DND-41 (cell line): ENCODE data around the gene CHRNA5.
A peak's percentile ranks its signal among the peaks of the same experiment; 100 is the strongest.

Experiments used
- ATAC-seq: fragments of 200-7000 bp; cut with Tn5 transposase; 3 replicates; pipeline ENCODE4 v1.9.1; 2021; ENCODE audit warnings: low read depth; ENCODE audit not compliant: insufficient read depth
- DNase-seq: peaks from one replicate; pipeline ENCODE4 v3.0.0-alpha.2; 2020
- H2AFZ ChIP-seq: 2 replicates; pipeline ENCODE4 v1.6.0; 2012; ENCODE audit warnings: low read depth, low read length
- H3K27ac ChIP-seq: 2 replicates; pipeline ENCODE4 v1.5.1; 2012; ENCODE audit warnings: low read length, inconsistent platforms
- H3K27me3 ChIP-seq: fragments of 200-600 bp; sonication (generic); 2 replicates; pipeline ENCODE4 v1.6.0; 2012; ENCODE audit warnings: low read length, mild to moderate bottlenecking, inconsistent platforms; ENCODE audit not compliant: insufficient read depth, poor library complexity
- H3K36me3 ChIP-seq: 2 replicates; pipeline ENCODE4 v1.5.1; 2012; ENCODE audit warnings: low read length, inconsistent platforms; ENCODE audit not compliant: insufficient read depth
- H3K4me1 ChIP-seq: 2 replicates; pipeline ENCODE4 v1.5.1; 2012; ENCODE audit warnings: mild to moderate bottlenecking, low read length; ENCODE audit not compliant: insufficient read depth
- H3K4me2 ChIP-seq: 2 replicates; pipeline ENCODE4 v1.6.0; 2012; ENCODE audit warnings: mild to moderate bottlenecking, moderate library complexity, low read length, inconsistent platforms; ENCODE audit not compliant: insufficient read depth
- H3K4me3 ChIP-seq, 2 experiments: fragments of 200-600 bp in 1 of 2; shearing (Covaris generic) in 1 of 2; 2 replicates each; pipeline ENCODE4 v1.5.1; 2012 to 2016; ENCODE audit warnings: inconsistent platforms in 2 of 2, low read length in 2 of 2, mild to moderate bottlenecking in 2 of 2, low read depth in 1 of 2, moderate library complexity in 1 of 2
- H3K79me2 ChIP-seq: 2 replicates; pipeline ENCODE4 v1.6.0; 2012; ENCODE audit warnings: low read length, inconsistent platforms; ENCODE audit not compliant: insufficient read depth
- H3K9ac ChIP-seq: 2 replicates; pipeline ENCODE4 v1.6.0; 2012; ENCODE audit warnings: low read depth, mild to moderate bottlenecking, inconsistent platforms, low read length, moderate library complexity
- H3K9me3 ChIP-seq: 2 replicates; pipeline ENCODE4 v1.5.1; 2012; ENCODE audit warnings: low read length, moderate library complexity, mild to moderate bottlenecking, inconsistent platforms; ENCODE audit not compliant: insufficient read depth, severe bottlenecking
- H4K20me1 ChIP-seq: 2 replicates; pipeline ENCODE4 v1.6.0; 2012; ENCODE audit warnings: low read length; ENCODE audit not compliant: insufficient read depth
- CTCF ChIP-seq: IDR thresholded peaks from 2 replicates; pipeline ENCODE4 v1.5.1; 2012; ENCODE audit warnings: borderline replicate concordance, low read length, moderate library complexity, mild to moderate bottlenecking; ENCODE audit not compliant: poor library complexity, severe bottlenecking; ENCODE audit errors: extremely low read depth
- EZH2 ChIP-seq: IDR thresholded peaks from 3 replicates; pipeline ENCODE4 v1.6.1; 2012; ENCODE audit warnings: borderline replicate concordance, low read depth, mild to moderate bottlenecking, moderate library complexity, low read length, inconsistent platforms; ENCODE audit not compliant: severe bottlenecking

Gene CHRNA5

GRCh38 chr15:78620021-78620526 lies 54.8 kb downstream of the CHRNA5 start:
- Histone ChIP-seq H3K79me2 (no peaks in the 10 kb centered on the region), H3K9ac (peak overlapping the region; percentile 35; the same call in 1 of the 2 replicates), H3K4me2 (peak overlapping the region; percentile 59), H4K20me1 (no peaks in the 10 kb centered on the region), H3K27me3 (peaks cover 31% of the 10 kb centered on the region), H3K27ac (no peak overlapping the region), H2AFZ (no peak overlapping the region), H3K36me3 (no peaks in the 10 kb centered on the region), H3K4me3 (peak overlapping the region in 1 of 2 experiments; percentile 42; a peak in 1 of 4 replicates), H3K9me3 (no peaks in the 10 kb centered on the region), H3K4me1 (peaks cover 29% of the 10 kb centered on the region)
- no peak for ATAC-seq
- TF ChIP-seq EZH2 (no peak), CTCF (no peak)
- no peak for DNase-seq

- Histone ChIP-seq H3K4me1 (peaks cover 29% of the 10 kb centered on the region), H3K9me3 (no peaks in the 10 kb centered on the region), H3K79me2 (no peaks in the 10 kb centered on the region), H3K4me2 (peak within 1 kb of the TSS; percentile 59), H3K27ac (no peak within 1 kb of the TSS), H3K27me3 (peaks cover 31% of the 10 kb centered on the region), H2AFZ (no peak within 1 kb of the TSS; the same call in 1 of the 2 replicates), H3K9ac (peak within 1 kb of the TSS; percentile 35; the same call in 1 of the 2 replicates), H3K4me3 (peak within 1 kb of the TSS in 1 of 2 experiments; percentile 42; a peak in 2 of 4 replicates), H4K20me1 (no peaks in the 10 kb centered on the region), H3K36me3 (no peaks in the 10 kb centered on the region)
- peak; percentile 34 for DNase-seq
- ATAC-seq, result peak; percentile 41
- TF ChIP-seq CTCF (no peak), EZH2 (peak; percentile 77)
Measured at GRCh38 chr15:78620527-78621421, 55.5 kb downstream of the CHRNA5 start, which contains the start of gene CHRNA3. CHRNA3 (minus strand) TSS chr15:78620996; CDS start chr15:78620794, 202 bp downstream.

GRCh38 chr15:78621810-78622402 lies 56.6 kb downstream of the CHRNA5 start:
- Histone ChIP-seq H3K4me3 (no peak overlapping the region), H3K9me3 (no peaks in the 10 kb centered on the region), H3K36me3 (no peaks in the 10 kb centered on the region), H3K9ac (no peak overlapping the region), H3K4me2 (0 out of 2 replicates have a peak overlapping the region, but pooled peaks have one; percentile 22), H3K4me1 (peaks cover 29% of the 10 kb centered on the region), H3K27me3 (peaks cover 31% of the 10 kb centered on the region), H2AFZ (no peak overlapping the region), H3K27ac (no peak overlapping the region), H4K20me1 (no peaks in the 10 kb centered on the region), H3K79me2 (no peaks in the 10 kb centered on the region)
- DNase-seq (peak; percentile 81), ATAC-seq (peak; percentile 81)
- TF ChIP-seq CTCF, result no peak
- no peak for TF ChIP-seq EZH2
